ENCODE measurements around the gene ERBB4. TPM values are rescaled to one million over a fixed set of nuclear protein-coding genes. Genes with fewer than 3 reads are reported as not detected.

Gene ERBB4
- total and polyA plus RNA-seq, 2 of the 8 experiments (the other 6 are each of a cell fraction or from before 2014, with no cell fraction given): 0.34 to 1.3 TPM

DNA sequence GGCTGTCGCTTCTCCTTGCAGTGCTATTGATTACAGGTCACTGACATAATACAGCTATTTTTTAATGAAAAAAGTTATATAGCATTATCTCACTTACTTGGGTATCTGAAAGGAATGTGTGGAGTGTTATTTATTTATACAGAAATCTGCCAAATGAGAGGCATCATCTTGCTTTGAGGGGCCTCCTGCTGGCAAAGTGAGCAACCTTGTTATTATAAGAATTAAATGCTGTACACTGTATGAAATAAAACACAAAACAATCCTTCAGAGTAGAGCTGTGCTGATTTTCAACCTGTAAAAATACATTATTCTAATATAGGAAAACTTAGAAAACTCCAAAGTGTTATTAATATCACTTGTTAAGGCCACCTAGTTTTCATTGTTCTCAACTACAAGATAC lies 20.9 kb downstream of the ERBB4 start (continued):
- TF ChIP-seq, protein P1, sequence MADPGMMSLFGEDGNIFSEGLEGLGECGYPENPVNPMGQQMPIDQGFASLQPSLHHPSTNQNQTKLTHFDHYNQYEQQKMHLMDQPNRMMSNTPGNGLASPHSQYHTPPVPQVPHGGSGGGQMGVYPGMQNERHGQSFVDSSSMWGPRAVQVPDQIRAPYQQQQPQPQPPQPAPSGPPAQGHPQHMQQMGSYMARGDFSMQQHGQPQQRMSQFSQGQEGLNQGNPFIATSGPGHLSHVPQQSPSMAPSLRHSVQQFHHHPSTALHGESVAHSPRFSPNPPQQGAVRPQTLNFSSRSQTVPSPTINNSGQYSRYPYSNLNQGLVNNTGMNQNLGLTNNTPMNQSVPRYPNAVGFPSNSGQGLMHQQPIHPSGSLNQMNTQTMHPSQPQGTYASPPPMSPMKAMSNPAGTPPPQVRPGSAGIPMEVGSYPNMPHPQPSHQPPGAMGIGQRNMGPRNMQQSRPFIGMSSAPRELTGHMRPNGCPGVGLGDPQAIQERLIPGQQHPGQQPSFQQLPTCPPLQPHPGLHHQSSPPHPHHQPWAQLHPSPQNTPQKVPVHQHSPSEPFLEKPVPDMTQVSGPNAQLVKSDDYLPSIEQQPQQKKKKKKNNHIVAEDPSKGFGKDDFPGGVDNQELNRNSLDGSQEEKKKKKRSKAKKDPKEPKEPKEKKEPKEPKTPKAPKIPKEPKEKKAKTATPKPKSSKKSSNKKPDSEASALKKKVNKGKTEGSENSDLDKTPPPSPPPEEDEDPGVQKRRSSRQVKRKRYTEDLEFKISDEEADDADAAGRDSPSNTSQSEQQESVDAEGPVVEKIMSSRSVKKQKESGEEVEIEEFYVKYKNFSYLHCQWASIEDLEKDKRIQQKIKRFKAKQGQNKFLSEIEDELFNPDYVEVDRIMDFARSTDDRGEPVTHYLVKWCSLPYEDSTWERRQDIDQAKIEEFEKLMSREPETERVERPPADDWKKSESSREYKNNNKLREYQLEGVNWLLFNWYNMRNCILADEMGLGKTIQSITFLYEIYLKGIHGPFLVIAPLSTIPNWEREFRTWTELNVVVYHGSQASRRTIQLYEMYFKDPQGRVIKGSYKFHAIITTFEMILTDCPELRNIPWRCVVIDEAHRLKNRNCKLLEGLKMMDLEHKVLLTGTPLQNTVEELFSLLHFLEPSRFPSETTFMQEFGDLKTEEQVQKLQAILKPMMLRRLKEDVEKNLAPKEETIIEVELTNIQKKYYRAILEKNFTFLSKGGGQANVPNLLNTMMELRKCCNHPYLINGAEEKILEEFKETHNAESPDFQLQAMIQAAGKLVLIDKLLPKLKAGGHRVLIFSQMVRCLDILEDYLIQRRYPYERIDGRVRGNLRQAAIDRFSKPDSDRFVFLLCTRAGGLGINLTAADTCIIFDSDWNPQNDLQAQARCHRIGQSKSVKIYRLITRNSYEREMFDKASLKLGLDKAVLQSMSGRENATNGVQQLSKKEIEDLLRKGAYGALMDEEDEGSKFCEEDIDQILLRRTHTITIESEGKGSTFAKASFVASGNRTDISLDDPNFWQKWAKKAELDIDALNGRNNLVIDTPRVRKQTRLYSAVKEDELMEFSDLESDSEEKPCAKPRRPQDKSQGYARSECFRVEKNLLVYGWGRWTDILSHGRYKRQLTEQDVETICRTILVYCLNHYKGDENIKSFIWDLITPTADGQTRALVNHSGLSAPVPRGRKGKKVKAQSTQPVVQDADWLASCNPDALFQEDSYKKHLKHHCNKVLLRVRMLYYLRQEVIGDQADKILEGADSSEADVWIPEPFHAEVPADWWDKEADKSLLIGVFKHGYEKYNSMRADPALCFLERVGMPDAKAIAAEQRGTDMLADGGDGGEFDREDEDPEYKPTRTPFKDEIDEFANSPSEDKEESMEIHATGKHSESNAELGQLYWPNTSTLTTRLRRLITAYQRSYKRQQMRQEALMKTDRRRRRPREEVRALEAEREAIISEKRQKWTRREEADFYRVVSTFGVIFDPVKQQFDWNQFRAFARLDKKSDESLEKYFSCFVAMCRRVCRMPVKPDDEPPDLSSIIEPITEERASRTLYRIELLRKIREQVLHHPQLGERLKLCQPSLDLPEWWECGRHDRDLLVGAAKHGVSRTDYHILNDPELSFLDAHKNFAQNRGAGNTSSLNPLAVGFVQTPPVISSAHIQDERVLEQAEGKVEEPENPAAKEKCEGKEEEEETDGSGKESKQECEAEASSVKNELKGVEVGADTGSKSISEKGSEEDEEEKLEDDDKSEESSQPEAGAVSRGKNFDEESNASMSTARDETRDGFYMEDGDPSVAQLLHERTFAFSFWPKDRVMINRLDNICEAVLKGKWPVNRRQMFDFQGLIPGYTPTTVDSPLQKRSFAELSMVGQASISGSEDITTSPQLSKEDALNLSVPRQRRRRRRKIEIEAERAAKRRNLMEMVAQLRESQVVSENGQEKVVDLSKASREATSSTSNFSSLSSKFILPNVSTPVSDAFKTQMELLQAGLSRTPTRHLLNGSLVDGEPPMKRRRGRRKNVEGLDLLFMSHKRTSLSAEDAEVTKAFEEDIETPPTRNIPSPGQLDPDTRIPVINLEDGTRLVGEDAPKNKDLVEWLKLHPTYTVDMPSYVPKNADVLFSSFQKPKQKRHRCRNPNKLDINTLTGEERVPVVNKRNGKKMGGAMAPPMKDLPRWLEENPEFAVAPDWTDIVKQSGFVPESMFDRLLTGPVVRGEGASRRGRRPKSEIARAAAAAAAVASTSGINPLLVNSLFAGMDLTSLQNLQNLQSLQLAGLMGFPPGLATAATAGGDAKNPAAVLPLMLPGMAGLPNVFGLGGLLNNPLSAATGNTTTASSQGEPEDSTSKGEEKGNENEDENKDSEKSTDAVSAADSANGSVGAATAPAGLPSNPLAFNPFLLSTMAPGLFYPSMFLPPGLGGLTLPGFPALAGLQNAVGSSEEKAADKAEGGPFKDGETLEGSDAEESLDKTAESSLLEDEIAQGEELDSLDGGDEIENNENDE (IDR thresholded peaks at IDR 0.05; ENCODE audit: insufficient replicate concordance, low read length): no peak
- TF ChIP-seq JUN (IDR thresholded peaks at IDR 0.05; ENCODE audit: low read depth, low read length) (no peak), ZNF274 (IDR thresholded peaks at IDR 0.05; ENCODE audit: borderline replicate concordance, extremely low read depth, low read length) (no peak), POLR2AphosphoS5 (IDR thresholded peaks at IDR 0.05; ENCODE audit: low read depth, low read length) (no peak), TAF7 (optimal IDR thresholded peaks at IDR 0.05; ENCODE audit: borderline replicate concordance, low read depth, low read length) (no peak), HDAC2 (IDR thresholded peaks at IDR 0.05; ENCODE audit: borderline replicate concordance in 1 of 2, low read depth in 2 of 2, low read length in 2 of 2) (no peak), BRCA1 (IDR thresholded peaks at IDR 0.05; ENCODE audit: low read depth, low read length) (no peak), RNF2 (IDR thresholded peaks at IDR 0.05; ENCODE audit: borderline replicate concordance, low read depth, low read length, missing control alignments, poor library complexity, severe bottlenecking) (no peak), TBP (IDR thresholded peaks at IDR 0.05; ENCODE audit: low read depth, low read length) (no peak), SAP30 (IDR thresholded peaks at IDR 0.05; ENCODE audit: insufficient read depth, insufficient replicate concordance, low read length) (no peak), KDM5A (IDR thresholded peaks at IDR 0.05; ENCODE audit: low read length) (no peak)
